Loucy (cell line): ENCODE measurements around the gene TPMT.
"Not testable (repeated sequence)": the region's sequence is repeated elsewhere in the genome, so short reads cannot be mapped to it uniquely, and the experiment has no call there.

Experiments used
- CTCF ChIP-seq: fragments of 200-600 bp; sonication (generic); conservative IDR thresholded peaks from 2 replicates; pipeline ENCODE4 v1.5.1; 2014; ENCODE audit warnings: mild to moderate bottlenecking, antibody characterized with exemption, low read length
- EZH2phosphoT487 ChIP-seq: fragments of 200-600 bp; IDR thresholded peaks from 2 replicates; pipeline ENCODE4 v1.6.1; 2018; ENCODE audit warnings: antibody characterized with exemption, mild to moderate bottlenecking, moderate library complexity, borderline replicate concordance

GRCh38 chr6:18176198-18176597 lies 21.3 kb upstream of the TPMT start:
- TF ChIP-seq CTCF, EZH2phosphoT487: not testable (repeated sequence)
